Effector memory CD4-positive, alpha-beta T cell (primary cell): ENCODE measurements around the gene SHTN1.

Source experiments
- DNase-seq, 3 donors: peaks; one replicate each; pipeline ENCODE4 v3.0.0-alpha.2; 2020
- H3K27ac ChIP-seq: 2 replicates; pipeline ENCODE4 v1.7.0; 2013; ENCODE audit warnings: mild to moderate bottlenecking, low read length, moderate library complexity; ENCODE audit not compliant: insufficient read depth, poor library complexity, severe bottlenecking
- H3K27me3 ChIP-seq: replicated peaks from 2 replicates; pipeline ENCODE4 v1.7.0; 2013; ENCODE audit warnings: mild to moderate bottlenecking, low read length; ENCODE audit not compliant: insufficient read depth, control insufficient read depth, poor library complexity, severe bottlenecking
- H3K36me3 ChIP-seq: 2 replicates; pipeline ENCODE4 v1.7.0; 2013; ENCODE audit warnings: mild to moderate bottlenecking, low read length, moderate library complexity; ENCODE audit not compliant: control insufficient read depth, insufficient read depth
- H3K4me1 ChIP-seq: 2 replicates; pipeline ENCODE4 v1.7.0; 2013; ENCODE audit warnings: low read length, mild to moderate bottlenecking; ENCODE audit not compliant: control insufficient read depth, insufficient read depth, poor library complexity, severe bottlenecking
- H3K4me3 ChIP-seq: 2 replicates; pipeline ENCODE4 v1.7.0; 2013; ENCODE audit warnings: low read length, low read depth, mild to moderate bottlenecking; ENCODE audit not compliant: insufficient read depth, poor library complexity, severe bottlenecking
- H3K9me3 ChIP-seq: 2 replicates; pipeline ENCODE4 v1.7.0; 2013; ENCODE audit warnings: mild to moderate bottlenecking, low read length, moderate library complexity; ENCODE audit not compliant: control insufficient read depth

SHTN1 gene

DNA sequence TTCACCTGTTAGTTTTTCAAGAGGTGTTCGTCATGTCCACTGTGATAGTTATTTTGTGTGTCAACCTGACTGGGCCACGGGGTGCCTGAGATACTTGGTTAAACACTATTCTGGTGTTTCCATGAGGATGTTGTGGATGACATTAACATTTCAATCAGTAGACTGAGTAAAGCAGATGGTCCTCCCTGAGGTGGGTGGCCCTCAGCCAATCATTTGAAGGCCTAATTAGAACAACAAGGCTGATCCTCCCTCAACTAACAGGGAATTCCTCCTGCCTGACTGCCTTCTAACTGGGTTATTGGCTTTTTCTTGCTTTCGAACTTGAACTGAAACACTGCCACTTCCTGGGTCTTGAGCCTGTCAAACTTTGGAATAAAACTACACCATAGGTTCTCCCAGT is 79.9 kb downstream of the SHTN1 start:
- H3K4me3 ChIP-seq, result no peak overlapping the region
- no peak overlapping the region for H3K27ac ChIP-seq
- H3K4me1 ChIP-seq, result no peaks in the 10 kb centered on the region
- H3K27me3 ChIP-seq, result no peaks in the 10 kb centered on the region
- no peaks in the 10 kb centered on the region for H3K9me3 ChIP-seq
- no peaks in the 10 kb centered on the region for H3K36me3 ChIP-seq
- no peak for DNase-seq

DNA sequence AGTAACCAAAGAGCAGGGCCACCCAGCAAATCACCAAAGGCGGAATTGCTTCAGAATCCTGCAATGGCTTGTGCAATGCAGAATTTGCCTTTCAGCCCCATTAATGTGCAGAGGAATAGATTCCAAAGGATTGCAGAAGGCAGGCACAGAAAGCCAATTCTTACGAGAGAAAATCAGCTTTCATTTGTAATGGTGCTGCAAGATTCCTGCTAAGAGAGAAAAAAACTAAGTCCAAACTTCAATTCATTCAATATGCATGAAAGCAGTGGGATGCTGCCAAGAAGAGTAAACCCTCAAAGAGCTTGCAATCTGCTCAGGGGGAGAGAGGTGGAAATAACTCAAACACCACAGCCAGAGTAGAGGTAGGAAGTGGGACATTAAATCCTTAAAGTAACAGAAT is 85.3 kb downstream of the SHTN1 start:
- no peak for DNase-seq
- no peaks in the 10 kb centered on the region for H3K4me1 ChIP-seq
- no peak overlapping the region for H3K27ac ChIP-seq
- no peak overlapping the region for H3K4me3 ChIP-seq
- no peaks in the 10 kb centered on the region for H3K9me3 ChIP-seq
- no peaks in the 10 kb centered on the region for H3K27me3 ChIP-seq
- H3K36me3 ChIP-seq, result no peaks in the 10 kb centered on the region

DNA sequence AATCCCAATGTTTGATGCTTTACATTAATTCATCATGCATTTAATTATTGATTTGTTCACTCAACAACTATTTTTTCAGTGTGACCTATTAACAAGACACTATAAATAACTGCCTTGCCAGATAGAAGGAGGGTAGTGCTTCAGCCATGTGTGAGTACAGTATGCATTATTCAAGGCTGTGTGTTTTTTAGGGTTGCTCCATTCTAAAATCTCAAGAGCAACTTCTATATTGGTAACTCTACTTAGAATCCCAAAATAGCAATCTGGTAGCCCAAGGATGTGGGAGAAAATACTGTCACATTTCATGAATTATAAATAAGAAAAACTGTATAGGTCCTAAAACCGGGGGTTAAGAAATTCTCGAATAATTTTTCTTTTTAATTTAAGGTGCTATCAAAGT is 85.8 kb downstream of the SHTN1 start:
- Histone ChIP-seq H3K27me3 (no peaks in the 10 kb centered on the region), H3K27ac (no peak overlapping the region), H3K4me1 (no peaks in the 10 kb centered on the region), H3K36me3 (no peaks in the 10 kb centered on the region), H3K9me3 (no peaks in the 10 kb centered on the region), H3K4me3 (no peak overlapping the region)
- DNase-seq, result no peak

DNA sequence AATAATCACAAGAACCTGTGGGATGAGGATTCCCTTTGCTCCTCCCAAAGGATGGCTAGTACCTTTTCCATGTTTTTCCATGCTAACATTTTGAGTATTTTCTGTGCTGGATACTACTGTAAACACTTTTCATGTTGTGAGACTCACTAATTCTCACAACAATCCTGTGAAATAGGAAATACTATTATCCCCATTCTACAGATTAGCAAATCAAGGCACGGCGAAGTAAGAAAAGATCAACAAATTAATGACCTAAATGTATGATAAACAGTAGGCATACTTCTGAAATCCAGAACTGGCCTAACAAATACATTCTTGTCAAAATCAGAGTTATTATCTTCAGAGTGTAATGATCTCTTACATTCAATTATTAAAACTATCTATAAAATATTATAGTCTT is 86.4 kb downstream of the SHTN1 start:
- no peaks in the 10 kb centered on the region for H3K36me3 ChIP-seq
- no peaks in the 10 kb centered on the region for H3K9me3 ChIP-seq
- H3K4me3 ChIP-seq, result no peak overlapping the region
- no peak overlapping the region for H3K27ac ChIP-seq
- no peaks in the 10 kb centered on the region for H3K4me1 ChIP-seq
- H3K27me3 ChIP-seq, result no peaks in the 10 kb centered on the region
- DNase-seq, result no peak

DNA sequence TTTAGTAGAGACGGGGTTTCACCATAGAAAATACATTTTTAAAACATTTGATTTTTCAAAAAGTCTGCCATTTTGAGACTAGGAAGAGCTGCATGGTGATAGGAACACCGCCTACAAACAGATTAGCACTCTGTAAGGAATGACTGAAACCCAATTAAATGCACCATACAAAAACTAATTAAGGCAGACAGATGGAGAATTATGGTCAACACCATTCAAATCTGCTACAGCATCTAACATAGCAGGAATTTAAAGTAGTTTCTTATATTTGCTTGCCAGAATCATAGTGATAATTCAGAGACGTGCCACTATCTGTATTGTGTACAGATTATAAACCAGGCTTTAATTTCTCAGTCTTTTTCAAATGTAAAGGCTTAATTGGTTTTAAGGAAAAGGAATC is 87.5 kb downstream of the SHTN1 start:
- Histone ChIP-seq H3K4me3 (no peak overlapping the region), H3K36me3 (no peaks in the 10 kb centered on the region), H3K9me3 (no peaks in the 10 kb centered on the region), H3K27me3 (no peaks in the 10 kb centered on the region), H3K4me1 (no peaks in the 10 kb centered on the region), H3K27ac (no peak overlapping the region)
- DNase-seq, result no peak

DNA sequence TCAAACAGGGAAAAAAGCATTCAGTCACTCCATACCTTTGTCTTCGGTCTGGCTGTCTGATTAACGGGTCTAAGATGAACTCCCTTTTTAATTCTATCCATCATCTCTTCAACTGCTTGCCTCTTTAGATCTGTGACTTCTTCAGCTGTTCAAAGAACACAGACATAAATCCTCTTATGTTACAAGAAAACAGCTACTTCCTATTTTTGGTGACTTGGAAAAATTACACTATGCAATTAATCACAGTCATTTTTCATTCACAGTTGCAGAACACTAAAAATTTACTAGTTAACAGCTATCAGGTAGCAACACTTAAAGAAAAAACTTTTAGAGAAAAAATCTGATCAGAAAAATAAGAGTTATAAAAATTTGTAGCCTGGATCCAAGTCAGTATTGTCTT is 89.6 kb downstream of the SHTN1 start:
- no peak for DNase-seq
- H3K27ac ChIP-seq, result no peak overlapping the region
- no peak overlapping the region for H3K4me3 ChIP-seq
- H3K36me3 ChIP-seq, result no peaks in the 10 kb centered on the region
- H3K4me1 ChIP-seq, result no peaks in the 10 kb centered on the region
- H3K9me3 ChIP-seq, result no peaks in the 10 kb centered on the region
- no peaks in the 10 kb centered on the region for H3K27me3 ChIP-seq

DNA sequence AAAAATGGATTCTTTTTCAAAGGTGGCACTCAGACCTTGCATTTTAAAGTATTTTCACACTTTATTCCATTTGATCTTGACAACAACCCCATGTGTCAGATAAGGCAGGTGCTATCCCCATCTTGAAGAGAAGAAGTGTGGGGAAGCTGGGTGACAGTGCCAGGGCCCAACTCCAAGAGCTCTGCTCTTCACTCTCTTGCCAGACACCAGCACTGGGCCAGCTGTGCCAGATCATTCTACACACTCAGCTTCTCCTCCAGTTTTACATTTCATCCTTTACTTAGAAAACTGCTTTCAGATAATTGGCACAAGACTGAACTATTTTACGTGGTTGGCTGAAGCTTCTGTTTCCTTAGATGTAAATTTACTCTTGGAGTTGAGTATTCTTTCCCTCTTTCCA is 91.3 kb downstream of the SHTN1 start:
- Histone ChIP-seq H3K36me3 (no peaks in the 10 kb centered on the region), H3K9me3 (no peaks in the 10 kb centered on the region), H3K4me1 (no peaks in the 10 kb centered on the region), H3K4me3 (no peak overlapping the region), H3K27ac (no peak overlapping the region), H3K27me3 (no peaks in the 10 kb centered on the region)
- DNase-seq, result no peak

DNA sequence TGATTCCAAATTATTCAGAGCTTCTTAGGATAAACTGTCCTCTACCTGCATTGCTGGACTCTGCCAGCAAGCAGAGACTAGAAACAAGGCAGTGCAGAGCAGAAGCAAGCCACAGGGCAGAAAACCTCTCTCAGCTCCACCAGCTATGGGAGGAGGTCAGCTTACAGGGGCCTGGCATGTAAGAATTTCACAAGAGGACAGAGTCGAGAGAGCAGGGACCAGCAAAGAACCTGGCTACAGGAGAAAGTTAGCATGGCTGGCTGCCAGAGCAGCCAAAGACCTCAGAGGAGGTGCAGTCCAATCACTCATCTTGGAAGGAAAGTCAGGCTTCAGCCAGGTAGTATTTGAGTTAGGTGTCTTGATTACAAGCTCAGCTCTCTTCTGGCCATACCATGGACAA is 92.8 kb downstream of the SHTN1 start:
- H3K4me1 ChIP-seq, result no peaks in the 10 kb centered on the region
- H3K36me3 ChIP-seq, result no peaks in the 10 kb centered on the region
- H3K9me3 ChIP-seq, result no peaks in the 10 kb centered on the region
- no peak for DNase-seq
- no peak overlapping the region for H3K4me3 ChIP-seq
- no peak overlapping the region for H3K27ac ChIP-seq
- no peaks in the 10 kb centered on the region for H3K27me3 ChIP-seq

DNA sequence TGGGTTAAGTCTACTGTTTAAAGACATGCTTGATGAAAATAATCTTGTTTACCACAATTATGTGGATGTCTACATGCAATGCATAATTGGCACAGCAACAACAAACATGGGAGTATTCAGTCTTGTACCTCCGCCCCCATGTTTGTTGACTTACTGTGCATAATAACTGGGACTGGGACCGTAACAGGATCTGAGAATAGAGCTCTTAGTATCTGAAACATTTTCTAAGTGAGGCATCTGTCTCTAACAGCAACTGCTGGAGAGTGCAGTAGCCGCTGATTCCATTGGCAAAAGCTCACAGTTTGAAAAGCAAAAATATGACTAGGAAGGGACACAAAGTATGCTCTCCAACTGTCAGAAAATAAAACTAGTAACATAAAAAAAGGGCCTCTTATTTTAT is 94.1 kb downstream of the SHTN1 start:
- H3K27ac ChIP-seq, result no peak overlapping the region
- no peaks in the 10 kb centered on the region for H3K9me3 ChIP-seq
- no peaks in the 10 kb centered on the region for H3K36me3 ChIP-seq
- no peak for DNase-seq
- H3K4me1 ChIP-seq, result no peaks in the 10 kb centered on the region
- no peak overlapping the region for H3K4me3 ChIP-seq
- H3K27me3 ChIP-seq, result no peaks in the 10 kb centered on the region

DNA sequence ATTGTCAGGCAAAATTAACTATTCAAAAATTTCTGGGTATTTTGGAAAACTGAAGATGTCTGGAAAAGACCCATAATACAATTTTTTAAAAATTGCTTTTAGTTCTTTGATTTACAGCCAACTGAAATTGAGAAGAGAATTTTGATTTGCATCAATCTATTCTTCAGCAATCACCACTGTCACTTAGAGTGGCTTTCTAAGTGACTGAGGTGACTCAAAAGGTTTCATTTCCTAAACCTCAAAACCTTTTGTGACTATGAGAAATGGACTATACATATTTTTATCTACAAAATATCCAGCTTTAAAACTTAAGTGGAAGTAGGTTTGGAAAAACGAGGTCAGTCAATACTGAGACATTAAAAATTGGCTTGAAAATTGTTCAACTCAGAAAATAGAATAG is 95.7 kb downstream of the SHTN1 start:
- no peaks in the 10 kb centered on the region for H3K4me1 ChIP-seq
- H3K4me3 ChIP-seq, result no peak overlapping the region
- H3K27ac ChIP-seq, result no peak overlapping the region
- no peak for DNase-seq
- no peaks in the 10 kb centered on the region for H3K27me3 ChIP-seq
- H3K9me3 ChIP-seq, result no peaks in the 10 kb centered on the region
- no peaks in the 10 kb centered on the region for H3K36me3 ChIP-seq
